ACC112 (cell line): ENCODE results near the gene IFIT2.
"Not testable (repeated sequence)": the region's sequence is repeated elsewhere in the genome, so short reads cannot be mapped to it uniquely, and the experiment has no call there.

ENCODE experiments used
- H2AFZ ChIP-seq: fragments of 200-600 bp; sonication (generic); one replicate; pipeline ENCODE4 v1.6.0; 2017; ENCODE audit warnings: antibody characterized with exemption, low read length; ENCODE audit not compliant: unreplicated experiment
- H3K27ac ChIP-seq: fragments of 200-600 bp; sonication (generic); 2 replicates; pipeline ENCODE4 v1.5.1; 2014; ENCODE audit warnings: low read depth, mild to moderate bottlenecking, antibody characterized with exemption, low read length, moderate library complexity
- H3K27me3 ChIP-seq: fragments of 200-600 bp; sonication (generic); 2 replicates; pipeline ENCODE4 v1.6.1; 2014; ENCODE audit warnings: mild to moderate bottlenecking, antibody characterized with exemption, low read length, moderate library complexity, mixed read lengths; ENCODE audit not compliant: insufficient read depth
- H3K36me3 ChIP-seq: fragments of 200-600 bp; sonication (generic); 2 replicates; pipeline ENCODE4 v1.6.1; 2016; ENCODE audit warnings: mild to moderate bottlenecking, antibody characterized with exemption, low read length, moderate library complexity, mixed read lengths; ENCODE audit not compliant: insufficient read depth
- H3K4me1 ChIP-seq: fragments of 200-600 bp; sonication (generic); one replicate; pipeline ENCODE4 v1.6.1; 2016; ENCODE audit warnings: low read length, mixed read lengths; ENCODE audit not compliant: insufficient read depth, unreplicated experiment, control insufficient read depth
- H3K4me3 ChIP-seq: fragments of 200-600 bp; sonication (generic); 2 replicates; pipeline ENCODE4 v1.5.1; 2014; ENCODE audit warnings: mild to moderate bottlenecking, low read depth, low read length
- H3K79me2 ChIP-seq: fragments of 200-600 bp; sonication (generic); one replicate; pipeline ENCODE4 v1.6.0; 2016; ENCODE audit warnings: low read length; ENCODE audit not compliant: control insufficient read depth, unreplicated experiment, insufficient read depth

Gene IFIT2

DNA sequence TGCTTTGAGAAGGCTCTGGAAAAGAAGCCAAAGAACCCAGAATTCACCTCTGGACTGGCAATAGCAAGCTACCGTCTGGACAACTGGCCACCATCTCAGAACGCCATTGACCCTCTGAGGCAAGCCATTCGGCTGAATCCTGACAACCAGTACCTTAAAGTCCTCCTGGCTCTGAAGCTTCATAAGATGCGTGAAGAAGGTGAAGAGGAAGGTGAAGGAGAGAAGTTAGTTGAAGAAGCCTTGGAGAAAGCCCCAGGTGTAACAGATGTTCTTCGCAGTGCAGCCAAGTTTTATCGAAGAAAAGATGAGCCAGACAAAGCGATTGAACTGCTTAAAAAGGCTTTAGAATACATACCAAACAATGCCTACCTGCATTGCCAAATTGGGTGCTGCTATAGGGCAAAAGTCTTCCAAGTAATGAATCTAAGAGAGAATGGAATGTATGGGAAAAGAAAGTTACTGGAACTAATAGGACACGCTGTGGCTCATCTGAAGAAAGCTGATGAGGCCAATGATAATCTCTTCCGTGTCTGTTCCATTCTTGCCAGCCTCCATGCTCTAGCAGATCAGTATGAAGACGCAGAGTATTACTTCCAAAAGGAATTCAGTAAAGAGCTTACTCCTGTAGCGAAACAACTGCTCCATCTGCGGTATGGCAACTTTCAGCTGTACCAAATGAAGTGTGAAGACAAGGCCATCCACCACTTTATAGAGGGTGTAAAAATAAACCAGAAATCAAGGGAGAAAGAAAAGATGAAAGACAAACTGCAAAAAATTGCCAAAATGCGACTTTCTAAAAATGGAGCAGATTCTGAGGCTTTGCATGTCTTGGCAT lies 4.8 kb downstream of the IFIT2 start:
- peaks cover 31% of the 10 kb centered on the region for H3K4me1 ChIP-seq
- no peaks in the 10 kb centered on the region for H3K27me3 ChIP-seq
- H2AFZ ChIP-seq = no peak overlapping the region
- H3K36me3 ChIP-seq = peaks cover 31% of the 10 kb centered on the region
- no peak overlapping the region for H3K4me3 ChIP-seq
- H3K79me2 ChIP-seq = peaks cover 29% of the 10 kb centered on the region
- H3K27ac ChIP-seq = 0 out of 2 replicates have a peak overlapping the region, but pooled peaks have one; percentile 14

DNA sequence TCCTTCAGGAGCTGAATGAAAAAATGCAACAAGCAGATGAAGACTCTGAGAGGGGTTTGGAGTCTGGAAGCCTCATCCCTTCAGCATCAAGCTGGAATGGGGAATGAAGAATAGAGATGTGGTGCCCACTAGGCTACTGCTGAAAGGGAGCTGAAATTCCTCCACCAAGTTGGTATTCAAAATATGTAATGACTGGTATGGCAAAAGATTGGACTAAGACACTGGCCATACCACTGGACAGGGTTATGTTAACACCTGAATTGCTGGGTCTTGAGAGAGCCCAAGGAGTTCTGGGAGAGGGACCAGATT lies 5.4 kb downstream of the IFIT2 start:
- H3K36me3 ChIP-seq = peaks cover 31% of the 10 kb centered on the region
- peak overlapping the region; percentile 14; the same call in 1 of the 2 replicates for H3K27ac ChIP-seq
- peaks cover 27% of the 10 kb centered on the region for H3K79me2 ChIP-seq
- peaks cover 31% of the 10 kb centered on the region for H3K4me1 ChIP-seq
- H2AFZ ChIP-seq = no peak overlapping the region
- no peak overlapping the region for H3K4me3 ChIP-seq
- H3K27me3 ChIP-seq = no peaks in the 10 kb centered on the region

DNA sequence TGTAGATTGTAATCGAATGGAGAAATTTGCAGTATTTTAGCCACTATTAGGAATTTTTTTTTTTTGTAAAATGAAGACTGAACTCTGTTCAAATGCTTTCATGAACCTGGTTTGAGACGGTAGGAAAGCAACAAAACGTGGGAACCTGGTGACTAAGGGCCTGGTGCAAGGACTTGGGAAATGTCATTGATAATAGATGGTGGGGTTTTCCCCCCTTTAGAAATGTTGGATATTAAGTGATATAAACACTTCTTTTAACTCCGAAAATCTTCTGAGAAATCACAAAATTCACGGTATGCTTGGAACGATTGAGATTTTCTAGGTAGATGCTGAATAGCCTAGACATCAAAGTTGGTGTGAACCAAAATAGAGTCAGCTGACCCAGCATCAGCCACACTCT lies 6.4 kb downstream of the IFIT2 start:
- Histone ChIP-seq H3K27ac (peak overlapping the region; percentile 27; the same call in 1 of the 2 replicates), H3K4me1 (peaks cover 31% of the 10 kb centered on the region), H3K79me2 (peaks cover 16% of the 10 kb centered on the region), H3K4me3 (no peak overlapping the region), H3K27me3 (no peaks in the 10 kb centered on the region), H2AFZ (no peak overlapping the region), H3K36me3 (peaks cover 31% of the 10 kb centered on the region)

DNA sequence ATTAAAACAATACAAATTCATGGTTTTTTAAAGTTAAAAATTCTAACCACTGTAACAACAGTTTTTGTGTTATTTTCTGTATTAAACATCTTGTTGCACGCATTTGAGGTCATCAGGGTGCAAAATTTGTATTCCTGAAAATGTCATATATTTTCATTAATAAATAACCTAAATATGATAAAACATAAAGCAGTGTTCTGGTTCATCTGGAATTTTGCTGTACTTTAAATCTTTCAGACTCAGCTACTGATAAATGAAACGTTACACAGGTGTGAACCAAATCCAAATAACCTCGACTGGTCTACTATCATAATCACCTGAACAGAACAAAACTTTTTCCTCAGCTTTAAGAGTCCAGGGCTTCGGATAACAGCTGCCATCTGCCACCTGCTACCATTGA lies 6.9 kb downstream of the IFIT2 start:
- H3K27ac ChIP-seq = no peak overlapping the region
- H3K27me3 ChIP-seq = no peaks in the 10 kb centered on the region
- H3K4me1 ChIP-seq = peaks cover 31% of the 10 kb centered on the region
- H2AFZ ChIP-seq = no peak overlapping the region
- peaks cover 31% of the 10 kb centered on the region for H3K36me3 ChIP-seq
- peaks cover 12% of the 10 kb centered on the region for H3K79me2 ChIP-seq
- no peak overlapping the region for H3K4me3 ChIP-seq

DNA sequence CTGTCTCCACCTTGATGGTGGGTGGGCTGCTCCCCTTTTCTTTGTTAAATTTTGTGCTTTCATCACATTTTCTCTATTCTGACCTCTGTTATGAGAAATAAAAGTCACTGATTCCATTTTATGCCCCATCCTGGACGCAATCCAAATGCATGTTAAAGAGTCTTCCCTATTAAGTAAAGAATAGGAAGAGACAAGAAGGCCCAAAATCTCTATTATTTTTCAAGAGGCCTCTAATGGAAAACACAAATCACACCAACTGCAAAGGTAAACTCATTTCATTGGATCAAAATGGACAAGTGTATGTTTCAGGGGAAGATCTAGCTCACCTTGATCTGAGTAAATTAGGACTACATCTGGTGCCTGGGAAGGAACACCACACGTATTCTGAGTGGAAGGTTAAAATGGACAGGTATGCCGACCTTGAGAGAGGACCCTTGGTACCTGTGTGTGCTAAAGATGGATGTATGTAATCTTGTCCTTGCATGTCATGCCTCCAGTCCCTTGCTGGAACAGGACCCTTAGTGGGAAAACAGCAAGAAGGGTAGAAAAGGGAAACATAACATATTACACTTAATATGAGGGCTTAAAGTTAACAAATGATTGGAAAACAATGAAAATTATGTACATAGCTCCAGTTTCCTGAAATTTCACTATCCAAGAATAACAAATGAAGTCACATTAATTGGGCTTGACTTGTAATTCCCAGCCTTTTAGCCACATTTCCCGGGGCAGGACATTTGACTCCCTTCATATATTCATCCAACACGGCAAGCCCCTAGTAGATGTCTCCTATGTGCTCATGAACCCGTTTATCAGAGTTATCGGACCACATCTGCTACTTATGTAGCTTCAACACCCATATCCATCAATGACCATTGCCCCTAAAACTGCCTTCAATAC lies 7.6 kb downstream of the IFIT2 start:
- Histone ChIP-seq H3K4me3 (no peak overlapping the region), H3K36me3 (peaks cover 31% of the 10 kb centered on the region)

DNA sequence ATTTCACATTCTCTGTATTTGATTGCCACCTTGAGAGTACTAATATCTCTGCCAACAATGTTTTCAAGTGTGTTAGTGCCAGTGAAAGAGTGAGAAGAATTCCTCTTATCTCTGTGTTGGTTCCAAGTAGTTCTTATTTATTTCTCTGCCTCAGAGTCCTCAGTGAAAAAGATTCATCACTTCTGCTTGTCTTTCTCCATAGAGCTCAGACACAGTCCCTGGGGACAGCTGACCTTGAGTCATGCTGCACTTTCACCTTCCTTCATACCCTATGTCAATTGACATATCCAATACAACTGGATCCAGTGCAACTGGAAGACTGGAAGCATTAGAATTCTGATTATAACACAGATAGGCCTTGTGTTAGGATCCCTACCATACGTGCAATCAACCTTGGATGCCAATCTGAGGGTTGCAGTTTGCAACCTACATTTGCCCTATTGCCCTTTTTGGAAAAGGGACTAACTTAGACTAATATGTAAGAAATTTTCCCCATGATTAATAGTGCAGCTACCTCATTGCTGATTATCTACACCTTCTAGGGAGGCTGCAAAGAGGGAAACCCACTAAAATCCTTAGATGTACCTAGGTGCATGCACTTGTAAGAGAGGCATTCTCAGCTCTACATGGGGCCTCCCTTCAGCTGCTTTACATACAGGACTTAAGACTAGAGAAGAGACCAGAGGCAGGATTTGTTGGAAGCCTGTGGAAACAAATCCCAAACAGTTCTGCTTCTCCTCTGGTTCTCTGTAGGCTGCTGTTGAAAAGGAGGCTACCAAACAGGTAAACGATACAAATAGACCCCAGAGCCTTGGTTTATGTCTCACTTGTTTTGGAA lies 8.4 kb downstream of the IFIT2 start:
- no peaks in the 10 kb centered on the region for H3K27me3 ChIP-seq
- peaks cover 31% of the 10 kb centered on the region for H3K36me3 ChIP-seq
- H3K79me2 ChIP-seq = peaks cover 3% of the 10 kb centered on the region
- H2AFZ ChIP-seq = no peak overlapping the region
- H3K4me3 ChIP-seq = no peak overlapping the region
- H3K27ac ChIP-seq = peak overlapping the region; percentile 40; the same call in 1 of the 2 replicates
- peaks cover 21% of the 10 kb centered on the region for H3K4me1 ChIP-seq

More for the DNA sequence above, 7.6 kb downstream of the IFIT2 start:
- Histone ChIP-seq H2AFZ (no peak overlapping the region), H3K4me1 (peaks cover 25% of the 10 kb centered on the region), H3K27ac (peak overlapping the region; percentile 40; the same call in 1 of the 2 replicates), H3K27me3 (no peaks in the 10 kb centered on the region), H3K79me2 (peaks cover 5% of the 10 kb centered on the region)

DNA sequence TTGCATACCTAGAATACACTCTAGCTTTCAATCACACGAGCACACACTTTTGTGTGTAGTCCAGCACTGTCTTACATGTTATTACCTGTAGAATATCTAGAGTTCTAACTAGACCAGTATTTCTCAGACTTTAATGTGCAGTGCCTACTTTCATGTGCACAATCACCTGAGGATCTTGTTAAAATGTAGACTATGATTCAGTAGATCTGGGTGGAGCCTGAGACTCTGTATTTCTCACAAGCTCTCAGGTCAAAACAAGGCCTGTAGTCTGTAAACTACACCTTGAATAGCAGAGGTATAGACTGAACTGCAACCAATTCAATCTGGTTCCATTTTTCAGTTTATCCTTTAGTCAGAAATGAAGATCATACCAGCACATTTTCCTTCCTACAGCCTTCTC lies 11.1 kb downstream of the IFIT2 start:
- Histone ChIP-seq H2AFZ (no peak overlapping the region), H3K27ac (no peak overlapping the region), H3K36me3 (peaks cover 6% of the 10 kb centered on the region), H3K79me2 (no peaks in the 10 kb centered on the region), H3K27me3 (no peaks in the 10 kb centered on the region), H3K4me1 (peaks cover 15% of the 10 kb centered on the region), H3K4me3 (no peak overlapping the region)

DNA sequence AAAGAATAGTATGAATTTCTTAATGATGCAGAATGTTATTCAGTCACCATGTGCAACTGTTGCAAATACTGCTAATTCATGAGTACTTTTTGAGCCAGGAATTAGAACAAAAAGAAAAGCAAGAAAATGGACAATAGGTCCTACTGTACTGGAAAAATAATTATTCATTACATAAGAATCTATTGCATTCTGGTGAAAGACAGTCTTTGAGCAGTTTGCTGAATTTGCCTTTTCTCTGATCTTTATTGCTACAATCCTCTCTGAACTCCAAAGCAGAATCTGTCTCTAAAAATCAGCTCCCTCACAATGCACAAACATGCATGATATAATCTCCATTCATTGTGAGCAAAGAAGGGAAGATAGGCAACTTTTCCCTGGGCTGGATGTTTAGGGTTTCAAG lies 12.8 kb downstream of the IFIT2 start:
- Histone ChIP-seq H3K36me3 (no peaks in the 10 kb centered on the region), H3K4me3 (no peak overlapping the region), H3K27me3 (no peaks in the 10 kb centered on the region), H2AFZ (no peak overlapping the region), H3K4me1 (peaks cover 10% of the 10 kb centered on the region), H3K27ac (no peak overlapping the region), H3K79me2 (no peaks in the 10 kb centered on the region)

DNA sequence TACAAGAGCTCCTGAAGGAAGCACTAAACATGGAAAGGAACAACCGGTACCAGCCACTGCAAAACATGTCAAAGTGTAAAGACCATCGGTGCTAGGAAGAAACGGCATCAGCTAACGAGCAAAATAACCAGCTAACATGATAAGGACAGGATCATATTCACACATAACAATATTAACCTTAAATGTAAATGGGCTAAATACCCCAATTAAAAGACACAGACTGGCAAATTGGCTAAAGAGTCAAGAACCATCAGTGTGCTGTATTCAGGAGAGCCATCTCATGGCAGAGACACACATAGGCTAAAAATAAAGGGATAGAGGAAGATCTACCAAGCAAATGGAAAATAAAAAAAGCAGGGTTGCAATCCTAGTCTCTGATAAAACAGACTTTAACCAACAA lies 16.2 kb downstream of the IFIT2 start:
- not testable (repeated sequence) for H3K79me2 ChIP-seq, H3K36me3 ChIP-seq, H3K27me3 ChIP-seq, H3K27ac ChIP-seq, H2AFZ ChIP-seq, H3K4me1 ChIP-seq, H3K4me3 ChIP-seq

DNA sequence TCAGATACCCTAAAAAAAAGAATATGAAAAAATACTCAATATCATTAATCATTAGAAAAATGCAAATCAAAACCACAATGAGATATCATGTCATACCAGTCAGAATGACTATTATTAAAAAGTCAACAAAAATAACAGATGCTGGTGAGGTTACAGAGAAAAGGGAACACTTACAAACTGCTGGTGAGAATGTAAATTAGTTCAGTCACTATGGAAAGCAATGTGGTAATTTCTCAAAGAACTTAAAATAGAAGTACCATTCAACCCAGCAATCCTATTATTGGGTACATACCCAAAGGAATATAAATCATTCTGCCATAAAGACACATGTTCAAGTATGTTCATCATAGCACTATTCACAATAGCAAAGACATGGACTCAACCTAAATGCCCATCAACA lies 23.2 kb downstream of the IFIT2 start:
- H3K4me3 ChIP-seq, H3K27ac ChIP-seq, H3K36me3 ChIP-seq, H3K27me3 ChIP-seq, H2AFZ ChIP-seq: not testable (repeated sequence)
- Histone ChIP-seq H3K79me2 (peaks cover 26% of the 10 kb centered on the region), H3K4me1 (peaks cover 24% of the 10 kb centered on the region)
